HG03521 (cell line): Measurements from ENCODE around the gene FHIT.

Experiments
- ATAC-seq: cut with Tn5 transposase; IDR thresholded peaks from one replicate; pipeline ENCODE4 v1.9.1; 2021; ENCODE audit warnings: mild to moderate bottlenecking, moderate library complexity; ENCODE audit not compliant: unreplicated experiment

Gene FHIT

DNA sequence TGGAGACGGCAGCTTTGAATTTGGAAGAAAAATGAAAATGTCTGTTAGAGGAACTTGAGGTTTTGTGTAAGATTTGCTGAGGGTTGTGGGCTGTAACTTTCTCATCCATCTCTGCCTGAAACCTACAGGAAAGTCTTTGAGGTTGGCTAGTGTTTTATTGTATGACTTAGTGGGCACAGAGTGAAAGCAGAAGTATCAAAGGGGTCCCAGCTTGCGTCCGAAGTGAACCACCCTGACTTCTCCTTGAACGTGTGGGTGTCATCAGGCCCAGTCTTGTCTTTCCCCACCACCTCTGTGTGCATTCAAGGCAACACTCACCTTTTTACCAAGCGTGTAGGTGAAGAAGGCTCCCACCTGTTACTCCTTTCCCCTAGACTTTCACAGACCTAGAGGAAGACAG is 1519.3 kb downstream of the FHIT start:
- ATAC-seq = no peak

DNA sequence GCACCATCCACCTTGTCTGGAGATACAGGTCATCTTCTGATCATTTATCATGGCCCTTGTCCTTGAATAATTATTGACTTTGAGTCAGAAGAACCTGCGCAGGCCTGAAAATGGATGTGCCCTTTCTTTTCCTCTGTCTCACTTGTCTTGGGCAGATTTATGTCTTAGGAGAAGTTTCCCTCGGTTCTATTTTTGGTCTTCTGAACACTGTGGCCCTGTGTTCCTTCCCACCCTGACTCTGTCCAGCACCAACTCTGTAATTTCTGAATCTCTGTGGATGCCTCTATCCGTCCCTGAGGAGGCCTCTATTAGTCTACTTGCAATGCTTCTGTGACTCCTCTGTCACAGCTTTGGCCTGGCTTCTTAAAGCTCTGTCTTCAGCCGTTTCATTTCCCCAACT is 1520.7 kb downstream of the FHIT start:
- no peak for ATAC-seq

DNA sequence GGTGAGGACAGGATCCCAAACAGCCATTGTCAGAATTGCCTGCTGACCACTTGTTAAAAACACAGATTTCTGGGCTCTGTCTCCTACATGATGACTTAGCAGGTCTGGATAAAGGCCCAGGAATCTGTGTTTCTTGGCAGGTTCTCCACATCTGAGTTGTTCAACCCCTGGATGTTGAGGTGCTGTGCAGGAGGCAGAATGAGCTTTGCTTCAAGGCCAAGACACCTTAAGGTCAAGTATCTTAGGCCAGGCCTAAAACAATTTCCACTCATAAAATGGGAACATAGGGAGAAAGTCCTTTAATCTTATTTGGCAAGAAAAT is 1522.7 kb downstream of the FHIT start:
- no peak for ATAC-seq

DNA sequence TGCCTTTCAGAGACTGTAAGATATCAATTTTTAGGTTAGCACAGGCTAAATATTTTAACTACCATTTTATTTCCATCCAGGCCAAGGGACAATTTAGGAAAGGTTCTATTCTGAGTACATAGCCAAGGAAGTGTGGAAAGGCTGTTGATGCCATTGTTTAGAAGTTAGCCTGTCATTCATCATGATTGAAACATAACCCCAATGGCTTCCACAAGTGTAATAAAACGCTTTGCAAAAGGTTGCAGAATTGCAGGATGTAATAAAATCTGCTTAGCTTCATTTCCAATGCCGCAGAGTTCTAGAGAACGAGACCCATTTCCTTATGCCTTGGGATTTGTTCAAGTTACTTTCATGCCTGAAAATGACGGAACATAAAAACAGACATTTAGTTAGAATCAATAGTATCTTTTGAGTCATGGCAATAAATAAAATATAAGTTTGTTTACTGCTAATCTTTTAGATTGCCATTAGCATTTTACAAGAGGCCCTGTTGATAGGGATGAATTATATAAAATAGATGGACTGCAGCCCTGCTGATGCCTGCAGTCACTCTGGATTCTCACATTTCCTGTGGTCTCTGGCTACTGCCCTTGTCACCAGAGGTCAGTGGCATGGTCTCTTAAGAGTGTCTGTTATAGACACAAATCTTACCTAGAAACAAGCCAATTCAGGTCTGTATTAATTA is 1523.2 kb downstream of the FHIT start:
- no peak for ATAC-seq

DNA sequence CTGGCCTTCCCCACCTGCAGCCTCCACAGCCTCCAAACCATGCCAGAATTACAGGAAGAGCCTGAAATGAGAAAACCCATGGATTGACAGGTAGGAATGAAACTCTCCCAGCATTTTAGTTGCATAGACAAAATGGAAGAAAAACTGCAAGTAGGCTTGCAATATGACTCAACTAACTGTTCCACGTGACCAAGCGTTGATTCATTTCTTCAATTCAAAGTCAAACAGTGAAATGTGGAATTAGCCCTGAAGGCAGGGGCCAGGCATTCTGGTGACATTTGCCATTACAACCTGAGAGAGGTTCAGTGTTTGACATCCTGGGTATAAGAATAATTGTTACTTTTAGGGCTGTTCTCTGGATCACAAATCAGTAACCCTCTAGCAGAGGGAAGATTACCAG is 1525.0 kb downstream of the FHIT start:
- ATAC-seq = no peak

DNA sequence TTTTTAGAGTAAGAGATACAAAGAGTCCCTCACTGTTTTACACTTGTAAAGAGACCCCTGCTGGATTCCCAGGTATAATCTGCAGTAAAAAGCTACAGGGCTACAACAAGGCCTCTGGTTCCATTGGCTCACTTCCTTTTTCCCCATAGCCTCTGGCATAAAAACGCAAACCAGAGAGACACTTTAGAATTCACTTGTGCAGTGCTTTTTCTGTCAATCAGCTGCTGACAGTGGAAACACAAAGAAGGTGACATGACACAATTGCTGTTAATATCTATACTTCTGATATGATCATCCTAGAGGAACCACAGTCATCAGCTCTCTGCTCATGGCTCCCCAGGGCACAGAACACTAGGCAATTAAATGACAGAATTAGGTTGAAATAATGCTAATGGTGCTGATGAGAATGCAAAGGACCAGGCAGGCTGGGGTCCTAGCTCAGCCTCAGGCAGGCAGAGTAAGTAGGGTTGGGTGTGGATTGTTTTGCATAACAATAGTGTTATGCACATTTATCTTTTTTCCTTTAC is 1533.5 kb downstream of the FHIT start:
- no peak for ATAC-seq

DNA sequence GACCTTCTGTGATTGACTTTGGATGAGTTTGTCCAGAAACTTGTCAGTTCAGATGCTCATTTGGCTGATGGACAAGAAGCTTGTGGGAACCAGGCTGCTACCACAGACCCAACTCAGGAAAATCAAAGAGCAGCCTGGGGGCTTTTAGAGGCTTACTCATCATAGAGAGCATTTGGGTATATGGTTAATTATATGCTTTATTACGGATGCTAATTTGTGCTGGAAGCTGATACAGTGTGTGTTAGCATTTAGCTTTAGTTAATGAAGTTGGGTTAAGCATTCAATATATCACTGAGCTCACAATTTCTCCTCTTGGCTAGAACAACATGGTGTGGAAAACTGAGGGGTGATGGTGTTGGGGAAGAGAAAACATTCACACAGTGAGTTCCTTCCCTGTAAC is 1537.2 kb downstream of the FHIT start:
- ATAC-seq = no peak

DNA sequence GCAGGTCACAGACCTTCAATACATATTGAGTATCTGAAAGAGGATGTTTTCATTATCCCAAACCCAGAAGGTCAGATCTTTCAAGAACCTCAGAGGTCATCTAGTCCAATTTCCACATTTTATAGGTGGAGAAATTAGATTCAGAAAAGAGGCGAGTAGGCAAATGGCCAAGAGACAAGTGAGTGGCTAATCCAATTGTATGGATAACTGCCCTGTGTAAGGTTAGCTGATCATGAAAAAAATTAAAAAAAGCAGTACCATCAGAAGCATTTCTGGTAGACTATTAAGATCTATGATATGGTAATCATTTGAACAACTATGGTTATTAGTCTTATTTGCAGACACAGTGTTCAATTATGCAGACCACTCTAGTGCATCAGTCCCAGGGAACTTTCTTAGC is 1540.7 kb downstream of the FHIT start:
- ATAC-seq = no peak

DNA sequence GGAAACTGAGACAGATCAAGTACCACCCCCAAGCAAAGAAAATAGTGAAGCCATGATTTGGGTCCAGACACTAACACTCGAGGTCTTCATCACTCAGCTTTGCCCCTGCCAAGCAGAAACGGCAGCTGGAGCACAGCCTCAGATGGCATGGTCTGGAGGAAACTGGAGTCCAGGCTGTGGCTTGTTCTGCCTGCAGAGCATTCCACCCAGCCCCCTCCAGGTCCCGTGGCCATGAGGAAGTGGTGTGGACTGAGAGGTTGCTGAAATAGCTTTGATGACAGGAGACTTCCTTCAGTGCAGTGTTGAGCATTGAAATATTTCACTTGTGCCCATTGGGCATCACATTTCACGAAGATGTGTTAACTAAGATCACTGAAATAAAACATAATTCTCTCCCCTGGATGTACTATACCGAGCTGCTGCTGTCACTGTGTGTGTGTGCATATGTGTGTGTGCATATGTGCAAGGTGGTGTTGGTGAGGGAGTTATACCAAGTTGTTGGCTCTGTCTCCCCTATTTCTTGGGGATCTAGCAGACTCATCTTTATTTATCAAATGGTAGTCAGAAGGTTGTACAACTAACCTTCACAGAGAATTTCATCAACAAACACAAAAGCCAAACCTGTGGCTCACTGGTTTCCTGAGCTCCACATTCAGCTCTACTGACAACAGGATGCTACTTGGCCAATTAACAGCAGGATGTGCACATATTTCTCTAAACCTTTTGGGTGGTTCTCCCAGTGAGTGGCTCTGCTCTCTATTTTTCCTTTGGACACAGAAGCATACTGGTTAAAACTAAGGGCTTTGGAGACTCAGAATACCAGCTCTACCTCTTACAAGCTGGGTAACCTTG is 1541.3 kb downstream of the FHIT start:
- ATAC-seq = no peak

DNA sequence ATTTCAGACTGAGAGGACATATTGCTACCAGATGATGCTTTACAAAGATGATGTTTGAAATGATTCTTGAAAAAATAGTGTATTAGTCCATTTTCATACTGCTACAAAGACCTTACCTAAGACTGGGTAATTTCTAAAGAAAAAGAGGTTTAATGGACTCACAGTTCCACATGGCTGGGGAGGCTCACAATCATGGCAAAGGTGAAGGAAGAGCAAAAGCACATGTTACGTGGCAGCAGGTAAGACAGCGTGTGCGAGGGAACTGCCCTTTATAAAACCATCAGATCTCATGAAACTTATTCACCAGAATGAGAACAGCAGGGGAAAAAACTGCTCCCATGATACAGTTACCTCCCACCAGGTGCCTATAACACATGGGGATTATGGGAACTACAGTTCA is 1543.0 kb downstream of the FHIT start:
- no peak for ATAC-seq

DNA sequence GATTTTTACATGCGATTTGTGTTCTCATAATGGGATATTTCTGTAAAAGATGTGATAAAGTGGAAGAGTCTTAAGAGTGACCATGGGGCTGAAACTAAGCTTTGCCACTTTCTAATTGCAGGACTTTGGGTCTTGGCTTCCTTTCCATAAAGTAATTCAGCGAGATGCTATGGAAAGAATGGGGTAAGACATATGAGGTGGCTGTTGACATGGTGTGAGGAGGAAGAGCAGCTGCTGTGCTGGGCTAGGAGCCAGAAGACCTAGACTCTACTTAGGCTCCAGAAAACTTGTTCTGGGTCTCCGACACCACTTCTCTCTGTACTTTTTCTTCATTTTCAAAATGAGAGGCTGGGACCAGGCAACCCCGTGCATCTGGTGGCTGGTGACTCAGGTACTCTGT is 1547.0 kb downstream of the FHIT start:
- no peak for ATAC-seq

DNA sequence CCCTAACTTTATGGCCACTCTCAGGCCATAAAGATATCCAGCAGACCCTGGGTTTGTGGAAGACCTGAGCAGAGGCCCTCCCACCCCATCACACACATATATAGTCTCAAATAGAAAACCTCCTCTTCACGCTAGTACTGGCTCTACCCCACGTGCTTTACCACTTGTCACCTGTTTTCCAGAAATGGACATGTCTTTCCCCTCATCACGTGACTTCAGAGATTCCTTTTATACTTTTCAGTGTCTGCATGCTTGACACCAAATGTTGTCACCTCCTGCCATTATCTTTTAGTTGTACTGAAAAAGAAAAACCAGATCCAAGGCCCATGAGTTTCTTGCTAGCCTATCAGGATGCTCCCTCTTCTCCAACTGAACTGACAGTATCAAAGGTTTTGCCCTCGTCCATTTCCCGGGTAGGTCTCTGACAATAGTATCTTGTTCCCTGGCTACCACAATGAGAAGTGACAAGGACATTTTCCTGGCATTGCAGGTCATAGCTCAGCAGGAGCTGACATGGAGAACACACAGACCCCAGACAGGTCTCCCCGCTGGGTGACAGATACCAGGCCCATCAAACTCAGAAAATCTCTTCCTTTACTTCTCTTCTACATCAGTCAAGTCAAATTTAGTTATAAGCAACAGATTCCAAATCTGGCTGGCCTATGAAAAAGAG is 1551.5 kb downstream of the FHIT start:
- ATAC-seq = no peak
